Measurements from ENCODE around the gene RHCG.

DNA sequence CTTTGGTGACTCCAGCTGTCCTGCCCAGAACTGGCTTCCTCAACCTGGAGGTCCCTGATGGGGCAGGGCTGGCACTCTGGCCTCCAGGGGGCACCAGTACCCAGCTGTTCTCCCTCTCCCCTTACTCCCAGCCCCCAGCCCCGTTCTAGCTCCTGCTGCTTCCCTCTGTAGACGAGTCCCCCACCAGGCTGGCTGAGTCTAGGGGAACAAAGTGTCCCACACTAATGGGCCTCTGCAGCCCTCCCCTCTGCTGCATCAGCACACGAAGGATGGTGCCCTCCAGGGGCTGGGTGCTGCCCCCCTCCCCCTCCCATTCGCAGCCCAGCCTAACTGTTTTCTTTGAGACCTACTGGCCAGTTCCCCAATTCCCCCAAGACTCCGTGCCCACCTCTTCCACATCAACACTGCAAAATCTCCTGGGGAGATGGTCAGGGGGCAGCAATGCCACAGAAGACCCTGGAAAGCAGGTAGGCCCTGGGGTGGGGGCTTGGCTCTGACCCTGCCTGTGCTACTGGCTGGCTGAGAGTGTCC, 4.2 kb downstream of the RHCG start:
- TF ChIP-seq, protein P1, sequence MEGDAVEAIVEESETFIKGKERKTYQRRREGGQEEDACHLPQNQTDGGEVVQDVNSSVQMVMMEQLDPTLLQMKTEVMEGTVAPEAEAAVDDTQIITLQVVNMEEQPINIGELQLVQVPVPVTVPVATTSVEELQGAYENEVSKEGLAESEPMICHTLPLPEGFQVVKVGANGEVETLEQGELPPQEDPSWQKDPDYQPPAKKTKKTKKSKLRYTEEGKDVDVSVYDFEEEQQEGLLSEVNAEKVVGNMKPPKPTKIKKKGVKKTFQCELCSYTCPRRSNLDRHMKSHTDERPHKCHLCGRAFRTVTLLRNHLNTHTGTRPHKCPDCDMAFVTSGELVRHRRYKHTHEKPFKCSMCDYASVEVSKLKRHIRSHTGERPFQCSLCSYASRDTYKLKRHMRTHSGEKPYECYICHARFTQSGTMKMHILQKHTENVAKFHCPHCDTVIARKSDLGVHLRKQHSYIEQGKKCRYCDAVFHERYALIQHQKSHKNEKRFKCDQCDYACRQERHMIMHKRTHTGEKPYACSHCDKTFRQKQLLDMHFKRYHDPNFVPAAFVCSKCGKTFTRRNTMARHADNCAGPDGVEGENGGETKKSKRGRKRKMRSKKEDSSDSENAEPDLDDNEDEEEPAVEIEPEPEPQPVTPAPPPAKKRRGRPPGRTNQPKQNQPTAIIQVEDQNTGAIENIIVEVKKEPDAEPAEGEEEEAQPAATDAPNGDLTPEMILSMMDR (conservative IDR thresholded peaks at IDR 0.05) = peak; percentile 34
- TF ChIP-seq ZFX (IDR thresholded peaks at IDR 0.05) = no peak
